ENCODE data around the gene CXCL3. TPM values are rescaled to one million over a fixed set of nuclear protein-coding genes. Genes with fewer than 3 reads are reported as not detected.

Gene CXCL3
- total RNA-seq, 1 donor from 2014 or later = not detected

DNA sequence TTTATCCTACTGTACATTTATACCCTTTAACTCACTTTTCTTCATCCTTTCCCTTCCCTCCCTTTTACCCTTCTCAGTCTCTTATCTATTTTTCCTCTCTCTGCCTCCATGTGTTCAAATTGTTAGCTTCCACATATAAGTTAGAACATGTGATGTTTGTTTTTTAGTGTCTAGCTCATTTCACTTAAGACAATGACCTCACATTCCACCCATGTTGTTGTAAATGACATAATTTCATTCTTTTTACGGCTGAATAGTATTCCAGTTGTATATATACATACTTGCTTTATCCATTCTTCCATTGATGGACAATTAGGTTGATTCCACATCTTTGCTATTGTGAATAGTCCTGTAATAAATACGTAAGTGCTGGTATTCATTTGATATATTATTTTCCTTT lies 7.3 kb upstream of the CXCL3 start:
- H3K4me3 ChIP-seq = no peak overlapping the region
- H3K27ac ChIP-seq = no peak overlapping the region
- no peaks in the 10 kb centered on the region for H3K4me1 ChIP-seq
- TF ChIP-seq POLR2A (IDR thresholded peaks at IDR 0.05) = no peak
- no peak for TF ChIP-seq POLR2AphosphoS5 (IDR thresholded peaks at IDR 0.05; ENCODE audit: insufficient read depth in 1 of 2, low read depth in 1 of 2)
- TF ChIP-seq CTCF (IDR thresholded peaks at IDR 0.05) = no peak
- intact Hi-C loops (cut with DNase I) = no loop called here
- no peaks in the 10 kb centered on the region for H3K9me3 ChIP-seq
- H3K27me3 ChIP-seq = no peaks in the 10 kb centered on the region
- DNase-seq (ENCODE audit: extremely low spot score in 2 of 2) = no peak
- no peaks in the 10 kb centered on the region for H3K36me3 ChIP-seq

DNA sequence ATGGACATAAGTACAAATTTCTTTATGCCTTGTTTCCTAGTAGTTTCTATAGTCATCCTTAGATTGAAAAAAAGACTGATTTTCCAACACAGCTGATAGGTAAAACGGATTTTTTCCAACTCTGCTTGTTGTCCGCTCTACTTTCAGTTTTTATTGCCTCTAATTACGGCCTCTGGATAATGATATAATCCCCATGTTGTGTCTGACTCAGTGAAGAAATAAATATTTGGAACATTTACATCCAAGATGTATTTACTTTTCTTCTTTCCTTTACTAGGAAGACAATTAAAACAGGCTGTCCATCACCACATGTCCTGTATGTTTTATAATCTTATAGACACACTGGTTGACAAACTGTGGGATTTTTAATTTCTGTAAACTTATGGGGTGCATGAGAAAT lies 6.8 kb upstream of the CXCL3 start:
- TF ChIP-seq POLR2AphosphoS5 (IDR thresholded peaks at IDR 0.05; ENCODE audit: insufficient read depth in 1 of 2, low read depth in 1 of 2) (no peak), POLR2A (IDR thresholded peaks at IDR 0.05) (no peak), CTCF (IDR thresholded peaks at IDR 0.05) (no peak)
- no peak for DNase-seq (ENCODE audit: extremely low spot score in 2 of 2)
- no peaks in the 10 kb centered on the region for H3K36me3 ChIP-seq
- H3K4me3 ChIP-seq = no peak overlapping the region
- no peaks in the 10 kb centered on the region for H3K4me1 ChIP-seq
- H3K9me3 ChIP-seq = no peaks in the 10 kb centered on the region
- intact Hi-C loops (cut with DNase I) = no loop called here
- H3K27me3 ChIP-seq = no peaks in the 10 kb centered on the region
- no peak overlapping the region for H3K27ac ChIP-seq

GRCh38 chr4:74044677-74045076 lies 6.2 kb upstream of the CXCL3 start:
- no peaks in the 10 kb centered on the region for H3K9me3 ChIP-seq
- TF ChIP-seq POLR2AphosphoS5 (IDR thresholded peaks at IDR 0.05; ENCODE audit: insufficient read depth in 1 of 2, low read depth in 1 of 2) (no peak), CTCF (IDR thresholded peaks at IDR 0.05) (no peak), POLR2A (IDR thresholded peaks at IDR 0.05) (no peak)
- H3K27ac ChIP-seq = no peak overlapping the region
- H3K36me3 ChIP-seq = no peaks in the 10 kb centered on the region
- intact Hi-C loops (cut with DNase I) = no loop called here
- H3K4me3 ChIP-seq = no peak overlapping the region
- DNase-seq (ENCODE audit: extremely low spot score in 2 of 2) = no peak
- H3K27me3 ChIP-seq = no peaks in the 10 kb centered on the region
- peaks cover under 1% of the 10 kb centered on the region for H3K4me1 ChIP-seq

- Histone ChIP-seq H3K4me1 (peaks cover 14% of the 10 kb centered on the region), H3K36me3 (no peaks in the 10 kb centered on the region), H3K9me3 (no peaks in the 10 kb centered on the region), H3K4me3 (no peak overlapping the region), H3K27me3 (no peaks in the 10 kb centered on the region), H3K27ac (no peak overlapping the region)
- DNase-seq (ENCODE audit: extremely low spot score in 2 of 2) = no peak
- intact Hi-C loops (cut with DNase I) = no loop called here
- no peak for TF ChIP-seq POLR2A (IDR thresholded peaks at IDR 0.05)
- TF ChIP-seq POLR2AphosphoS5 (IDR thresholded peaks at IDR 0.05; ENCODE audit: insufficient read depth in 1 of 2, low read depth in 1 of 2) = no peak
- TF ChIP-seq CTCF (IDR thresholded peaks at IDR 0.05) = no peak
These were observed 4.2 kb upstream of the CXCL3 start for GRCh38 chr4:74042681-74043080.

DNA sequence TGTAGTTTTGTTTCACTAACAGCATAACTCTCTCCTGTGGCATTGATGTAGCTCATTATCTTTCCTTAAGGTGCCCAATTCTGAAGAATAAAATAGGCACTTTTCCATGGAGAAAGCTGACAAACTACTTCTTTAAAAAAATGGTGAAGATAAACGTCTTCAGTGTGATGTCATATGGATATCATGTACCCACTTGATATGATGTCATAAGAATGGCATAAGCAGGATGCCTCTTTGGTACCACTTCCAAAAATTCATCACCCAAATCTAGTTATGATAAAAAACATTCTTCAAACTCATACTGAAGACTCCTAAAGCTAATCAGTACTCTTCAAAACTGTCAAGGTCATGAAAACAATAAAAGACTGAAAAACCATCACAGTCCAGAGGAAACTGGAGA lies 2.9 kb upstream of the CXCL3 start:
- H3K4me1 ChIP-seq = peaks cover 20% of the 10 kb centered on the region
- no peak for TF ChIP-seq POLR2A (IDR thresholded peaks at IDR 0.05)
- TF ChIP-seq CTCF (IDR thresholded peaks at IDR 0.05) = no peak
- no peak for TF ChIP-seq POLR2AphosphoS5 (IDR thresholded peaks at IDR 0.05; ENCODE audit: insufficient read depth in 1 of 2, low read depth in 1 of 2)
- no peaks in the 10 kb centered on the region for H3K36me3 ChIP-seq
- intact Hi-C loops (cut with DNase I) = no loop called here
- H3K9me3 ChIP-seq = no peaks in the 10 kb centered on the region
- DNase-seq (ENCODE audit: extremely low spot score in 2 of 2) = no peak
- H3K4me3 ChIP-seq = no peak overlapping the region
- no peak overlapping the region for H3K27ac ChIP-seq
- H3K27me3 ChIP-seq = peaks cover 3% of the 10 kb centered on the region
